HCT116 (cell line): Measurements from ENCODE around the gene VIPR2. TPM values are rescaled to one million over a fixed set of nuclear protein-coding genes. Genes with fewer than 3 reads are reported as not detected.

ENCODE experiments used
- ATAC-seq: fragments of 200-7000 bp; cut with Tn5 transposase; 2 replicates; pipeline ENCODE4 v1.9.1; 2020; ENCODE audit warnings: mild to moderate bottlenecking, moderate library complexity
- BruUV-seq: library from RNA; stranded (reverse); fragments of 400-500 nt; replicated peaks from 2 replicates; lab custom pipeline; 2021; lab: Mats Ljungman, UMichigan
- CTCF ChIA-PET: fragments of 300-600 bp; sonication (Branson Sonifier 250); formaldehyde crosslinking; loops from one replicate; lab custom pipeline; 2021; ENCODE audit warnings: antibody characterized with exemption; lab: Charles Lee
- POLR2A ChIA-PET: fragments of 300-600, 350-600 bp; sonication (Branson Sonifier 250); formaldehyde crosslinking; loops from one replicate; lab custom pipeline; 2021; ENCODE audit warnings: antibody characterized with exemption; lab: Charles Lee
- RAD21 ChIA-PET, 2 experiments: fragments of 300-600 bp; sonication (Branson Sonifier 250); formaldehyde crosslinking; loops; one replicate each; lab custom pipeline; 2023; ENCODE audit warnings: low total read pairs in 2 of 2; ENCODE audit not compliant: uncharacterized antibody in 2 of 2, unreplicated experiment in 2 of 2, low non-redundant PET in 1 of 2; lab: Charles Lee
- DNase-seq: peaks from one replicate; pipeline ENCODE4 v3.0.0-alpha.2; 2010; ENCODE audit warnings: low read depth, low spot score
- H2AFZ ChIP-seq: fragments of 200-600 bp; shearing (Covaris generic), sonication (generic); 2 replicates; pipeline ENCODE4 v1.6.1; 2017; ENCODE audit warnings: low read depth, mixed run types, mixed read lengths, antibody characterized with exemption, low read length; ENCODE audit not compliant: poor library complexity, severe bottlenecking
- H3K27ac ChIP-seq: 2 replicates; pipeline ENCODE4 v1.5.1; 2012; ENCODE audit warnings: low read depth, low read length
- H3K27me3 ChIP-seq: fragments of 200-600 bp; sonication (generic); 2 replicates; pipeline ENCODE4 v1.6.1; 2016; ENCODE audit warnings: mixed run types, low read length, mixed read lengths; ENCODE audit not compliant: insufficient read depth
- H3K36me3 ChIP-seq, 2 experiments: fragments of 200-500 bp in 1 of 2; fragments of 200-600 bp in 1 of 2; sonication (Bioruptor generic) in 1 of 2; sonication (generic) in 1 of 2; 2 replicates each; pipeline versions ENCODE4 v1.5.1 to v1.6.1; 2014 to 2016; ENCODE audit warnings: low read length in 2 of 2, inconsistent platforms in 1 of 2, mixed read lengths in 1 of 2, mixed run types in 1 of 2; ENCODE audit not compliant: insufficient read depth in 2 of 2, control insufficient read depth in 1 of 2
- H3K4me1 ChIP-seq, 2 experiments: fragments of 200-600 bp in 1 of 2; sonication (generic) in 1 of 2; 2 replicates each; pipeline versions ENCODE4 v1.5.1 to v1.6.1; 2012 to 2017; ENCODE audit warnings: low read length in 2 of 2, inconsistent platforms in 1 of 2, mild to moderate bottlenecking in 1 of 2, mixed read lengths in 1 of 2, mixed run types in 1 of 2, moderate library complexity in 1 of 2; ENCODE audit not compliant: insufficient read depth in 2 of 2, control insufficient read depth in 1 of 2
- H3K4me2 ChIP-seq: fragments of 200-600 bp; sonication (generic); 2 replicates; pipeline ENCODE4 v1.6.1; 2017; ENCODE audit warnings: mixed run types, low read length, mixed read lengths
- H3K4me3 ChIP-seq, 2 experiments: fragments of 200-600 bp in 1 of 2; sonication (generic) in 1 of 2; replicated peaks in 1 of 2; 2 replicates each; pipeline ENCODE4 v1.5.1; 2011 to 2016; ENCODE audit warnings: low read length in 2 of 2, control low read depth in 1 of 2, low read depth in 1 of 2, mild to moderate bottlenecking in 1 of 2, mixed read lengths in 1 of 2, mixed run types in 1 of 2
- H3K79me2 ChIP-seq: fragments of 200-600 bp; sonication (generic); 2 replicates; pipeline ENCODE4 v1.6.1; 2017; ENCODE audit warnings: mild to moderate bottlenecking, mixed run types, low read length, moderate library complexity, mixed read lengths; ENCODE audit not compliant: insufficient read depth
- H3K9ac ChIP-seq: fragments of 200-600 bp; sonication (generic); 2 replicates; pipeline ENCODE4 v1.6.1; 2016; ENCODE audit warnings: low read length, mixed read lengths
- H3K9me2 ChIP-seq: fragments of 200-600 bp; sonication (generic), shearing (Covaris generic); 2 replicates; pipeline ENCODE4 v1.6.1; 2017; ENCODE audit warnings: mixed run types, mild to moderate bottlenecking, moderate library complexity; ENCODE audit not compliant: insufficient read depth
- H3K9me3 ChIP-seq, 2 experiments: fragments of 200-500 bp in 1 of 2; fragments of 200-600 bp in 1 of 2; sonication (Bioruptor generic) in 1 of 2; sonication (generic) in 1 of 2; 2 replicates each; pipeline ENCODE4 v1.6.1; 2014 to 2017; ENCODE audit warnings: low read length in 2 of 2, mixed read lengths in 2 of 2, inconsistent platforms in 1 of 2, low read depth in 1 of 2, mild to moderate bottlenecking in 1 of 2, mixed run types in 1 of 2, moderate library complexity in 1 of 2; ENCODE audit not compliant: control insufficient read depth in 1 of 2, insufficient read depth in 1 of 2
- H4K20me1 ChIP-seq: fragments of 200-600 bp; sonication (generic), shearing (Covaris generic); 2 replicates; pipeline ENCODE4 v1.6.1; 2017; ENCODE audit warnings: mixed run types, mild to moderate bottlenecking, moderate library complexity; ENCODE audit not compliant: insufficient read depth
- CEBPB ChIP-seq: IDR thresholded peaks from 2 replicates; pipeline ENCODE4 v1.6.1; 2012; ENCODE audit warnings: low read depth
- EGR1 ChIP-seq: IDR thresholded peaks from 2 replicates; pipeline ENCODE4 v1.6.1; 2012; ENCODE audit warnings: low read depth
- EZH2phosphoT487 ChIP-seq: fragments of 200-600 bp; IDR thresholded peaks from 2 replicates; pipeline ENCODE4 v1.6.1; 2018; ENCODE audit warnings: antibody characterized with exemption, borderline replicate concordance
- FOSL1 ChIP-seq: IDR thresholded peaks from 2 replicates; pipeline ENCODE4 v1.6.1; 2012; ENCODE audit warnings: low read depth
- POLR2A ChIP-seq: IDR thresholded peaks from 2 replicates; pipeline ENCODE4 v1.7.0; 2011; ENCODE audit warnings: borderline replicate concordance; ENCODE audit not compliant: insufficient read depth, insufficient read length; ENCODE audit errors: extremely low read depth
- POLR2AphosphoS5 ChIP-seq: IDR thresholded peaks from 2 replicates; pipeline ENCODE4 v1.6.1; 2011; ENCODE audit warnings: mild to moderate bottlenecking, low read depth, low read length, moderate library complexity
- RAD21 ChIP-seq: IDR thresholded peaks from 2 replicates; pipeline ENCODE4 v1.6.1; 2012; ENCODE audit warnings: low read depth, mild to moderate bottlenecking
- SIN3A ChIP-seq: IDR thresholded peaks from 2 replicates; pipeline ENCODE4 v1.6.1; 2012; ENCODE audit warnings: low read depth
- SP1 ChIP-seq: IDR thresholded peaks from 2 replicates; pipeline ENCODE4 v1.6.1; 2012; ENCODE audit warnings: low read depth
- YY1 ChIP-seq: IDR thresholded peaks from 2 replicates; pipeline ENCODE4 v1.6.1; 2011; ENCODE audit warnings: low read length, low read depth, moderate library complexity, mild to moderate bottlenecking; ENCODE audit not compliant: insufficient replicate concordance; ENCODE audit errors: extremely low read depth
- ZNF274 ChIP-seq: fragments of 200-500 bp; sonication (Bioruptor generic); IDR thresholded peaks from 2 replicates; pipeline ENCODE4 v1.6.1; 2014; ENCODE audit warnings: mild to moderate bottlenecking, low read depth, low read length, inconsistent platforms
- intact Hi-C: fragments of 100-400 bp; cut with micrococcal nuclease; formaldehyde crosslinking; loops from 2 replicates; pipeline ENCODE4 v1.10.0; 2022
- total RNA-seq: library from RNA; stranded (reverse); gene quantifications from one replicate; pipeline ENCODE4 v1.2.1, GENCODE V29; 2021; ENCODE audit not compliant: unreplicated experiment

Gene VIPR2
- total RNA-seq, 1 experiment from 2014 or later, result 0.10 TPM

- H3K9me2 ChIP-seq, result no peaks in the 10 kb centered on the region
- no peak overlapping the region for H2AFZ ChIP-seq
- H3K36me3 ChIP-seq, result no peaks in the 10 kb centered on the region
- no peaks in the 10 kb centered on the region for H4K20me1 ChIP-seq
- intact Hi-C loops, result no loop called here
- no peak overlapping the region for H3K4me2 ChIP-seq
- no peak overlapping the region for H3K4me3 ChIP-seq
- no TSS peak for BruUV-seq
- H3K9me3 ChIP-seq, result no peaks in the 10 kb centered on the region
- no peak for TF ChIP-seq SP1
- TF ChIP-seq YY1, result no peak
- no peak for TF ChIP-seq EZH2phosphoT487
- no peak for TF ChIP-seq POLR2A
- TF ChIP-seq RAD21, result no peak
- no peak for TF ChIP-seq FOSL1
- no peak for TF ChIP-seq SIN3A
- no peak for TF ChIP-seq CEBPB
- no peak for TF ChIP-seq ZNF274
- no peak for TF ChIP-seq EGR1
- TF ChIP-seq POLR2AphosphoS5, result no peak
- CTCF ChIA-PET, result no interaction called here
- no peak overlapping the region for H3K9ac ChIP-seq
- ATAC-seq (no peak), DNase-seq (no peak)
- POLR2A ChIA-PET, result no interaction called here
- H3K79me2 ChIP-seq, result no peaks in the 10 kb centered on the region
- no peaks in the 10 kb centered on the region for H3K4me1 ChIP-seq
- RAD21 ChIA-PET, result no interaction called here
- H3K27ac ChIP-seq, result no peak overlapping the region
- no peaks in the 10 kb centered on the region for H3K27me3 ChIP-seq
Measured at GRCh38 chr7:159095979-159096411, 48.7 kb downstream of the VIPR2 start.
